IPS DF 6.9 (cell line): ENCODE data around the gene NRROS.

Source experiments
- DNase-seq: peaks from one replicate; pipeline ENCODE4 v3.0.0-alpha.2; 2013; ENCODE audit warnings: low read depth, low spot score
- H3K27ac ChIP-seq: one replicate; pipeline ENCODE4 v1.5.1; 2013; ENCODE audit warnings: low read length, control low read depth
- H3K27me3 ChIP-seq: 2 replicates; pipeline ENCODE4 v1.6.1; 2013; ENCODE audit warnings: mild to moderate bottlenecking, low read length; ENCODE audit not compliant: control insufficient read depth, insufficient read depth
- H3K36me3 ChIP-seq: 2 replicates; pipeline ENCODE4 v1.6.1; 2013; ENCODE audit warnings: low read length; ENCODE audit not compliant: control insufficient read depth, insufficient read depth
- H3K4me1 ChIP-seq: 2 replicates; pipeline ENCODE4 v1.6.1; 2013; ENCODE audit warnings: low read length; ENCODE audit not compliant: control insufficient read depth, insufficient read depth
- H3K4me3 ChIP-seq: 2 replicates; pipeline ENCODE4 v1.5.1; 2013; ENCODE audit warnings: mild to moderate bottlenecking, low read length
- H3K9me3 ChIP-seq: 2 replicates; pipeline ENCODE4 v1.6.1; 2013; ENCODE audit warnings: low read length, inconsistent platforms; ENCODE audit not compliant: control insufficient read depth, insufficient read depth
- WGBS: extraction: QIAGEN DNeasy Blood & Tissue Kit; methylation state at CpG from one replicate; pipeline ENCODE4 v1.1.7; 2013; ENCODE audit warnings: mixed read lengths, missing lambda C conversion rate; ENCODE audit not compliant: insufficient read length, insufficient coverage; 5-methylcytosine and 5-hydroxymethylcytosine counted together

NRROS gene

GRCh38 chr3:196645897-196646665, 6.6 kb downstream of the NRROS start:
- H3K4me1 ChIP-seq = peaks cover 5% of the 10 kb centered on the region
- no CpG with 5 or more reads among the region's 21 CpGs for WGBS
- H3K4me3 ChIP-seq = no peak overlapping the region
- H3K36me3 ChIP-seq = no peaks in the 10 kb centered on the region
- no peaks in the 10 kb centered on the region for H3K27me3 ChIP-seq
- no peak overlapping the region for H3K27ac ChIP-seq
- no peaks in the 10 kb centered on the region for H3K9me3 ChIP-seq
- DNase-seq = no peak

- no peak for DNase-seq
- 100% methylated on average over 2 of the region's 17 CpGs for WGBS
- no peak overlapping the region for H3K27ac ChIP-seq
- H3K36me3 ChIP-seq = no peaks in the 10 kb centered on the region
- H3K4me1 ChIP-seq = peaks cover 5% of the 10 kb centered on the region
- H3K9me3 ChIP-seq = no peaks in the 10 kb centered on the region
- H3K4me3 ChIP-seq = no peak overlapping the region
- no peaks in the 10 kb centered on the region for H3K27me3 ChIP-seq
These were observed 7.2 kb downstream of the NRROS start for GRCh38 chr3:196646666-196647216.

- DNase-seq = no peak
- no peaks in the 10 kb centered on the region for H3K27me3 ChIP-seq
- H3K9me3 ChIP-seq = no peaks in the 10 kb centered on the region
- no peak overlapping the region for H3K4me3 ChIP-seq
- no peak overlapping the region for H3K27ac ChIP-seq
- no peaks in the 10 kb centered on the region for H3K36me3 ChIP-seq
- WGBS = no CpG with 5 or more reads among the region's 6 CpGs
- H3K4me1 ChIP-seq = peaks cover 5% of the 10 kb centered on the region
These were observed 11.3 kb downstream of the NRROS start for GRCh38 chr3:196650740-196651311.

GRCh38 chr3:196651819-196652218, 12.3 kb downstream of the NRROS start:
- H3K4me3 ChIP-seq = no peak overlapping the region
- DNase-seq = no peak
- WGBS = no CpG with 5 or more reads among the region's 3 CpGs
- H3K27me3 ChIP-seq = no peaks in the 10 kb centered on the region
- H3K9me3 ChIP-seq = no peaks in the 10 kb centered on the region
- peaks cover 2% of the 10 kb centered on the region; the same call in 1 of the 2 replicates for H3K4me1 ChIP-seq
- no peak overlapping the region for H3K27ac ChIP-seq
- H3K36me3 ChIP-seq = no peaks in the 10 kb centered on the region

GRCh38 chr3:196652961-196653795, 13.7 kb downstream of the NRROS start:
- H3K27ac ChIP-seq = no peak overlapping the region
- H3K4me1 ChIP-seq = peaks cover 2% of the 10 kb centered on the region; the same call in 1 of the 2 replicates
- H3K9me3 ChIP-seq = no peaks in the 10 kb centered on the region
- no peak for DNase-seq
- no peaks in the 10 kb centered on the region for H3K27me3 ChIP-seq
- H3K4me3 ChIP-seq = no peak overlapping the region
- WGBS = no CpG with 5 or more reads among the region's 15 CpGs
- H3K36me3 ChIP-seq = no peaks in the 10 kb centered on the region

GRCh38 chr3:196654006-196654734, 14.7 kb downstream of the NRROS start:
- DNase-seq = no peak
- no CpG with 5 or more reads among the region's 12 CpGs for whole genome bisulfite sequencing
- Histone ChIP-seq H3K27ac (no peak overlapping the region), H3K9me3 (no peaks in the 10 kb centered on the region), H3K27me3 (no peaks in the 10 kb centered on the region), H3K4me1 (no peaks in the 10 kb centered on the region; the same call in 1 of the 2 replicates), H3K4me3 (no peak overlapping the region), H3K36me3 (no peaks in the 10 kb centered on the region)

GRCh38 chr3:196654735-196655090, 15.2 kb downstream of the NRROS start:
- no CpG with 5 or more reads among the region's 7 CpGs for WGBS
- no peak overlapping the region for H3K4me3 ChIP-seq
- no peaks in the 10 kb centered on the region for H3K27me3 ChIP-seq
- no peaks in the 10 kb centered on the region; the same call in 1 of the 2 replicates for H3K4me1 ChIP-seq
- DNase-seq = no peak
- no peaks in the 10 kb centered on the region for H3K9me3 ChIP-seq
- H3K27ac ChIP-seq = no peak overlapping the region
- H3K36me3 ChIP-seq = no peaks in the 10 kb centered on the region; the same call in 1 of the 2 replicates

GRCh38 chr3:196655496-196655895, 16.0 kb downstream of the NRROS start:
- H3K4me3 ChIP-seq = no peak overlapping the region
- H3K36me3 ChIP-seq = no peaks in the 10 kb centered on the region; the same call in 1 of the 2 replicates
- no CpG with 5 or more reads among the region's 12 CpGs for WGBS

GRCh38 chr3:196656213-196656612, 16.7 kb downstream of the NRROS start:
- Histone ChIP-seq H3K36me3 (no peaks in the 10 kb centered on the region; the same call in 1 of the 2 replicates), H3K9me3 (no peaks in the 10 kb centered on the region), H3K4me3 (no peak overlapping the region), H3K4me1 (no peaks in the 10 kb centered on the region; the same call in 1 of the 2 replicates), H3K27me3 (no peaks in the 10 kb centered on the region), H3K27ac (no peak overlapping the region)
- no CpG with 5 or more reads among the region's 5 CpGs for WGBS
- no peak for DNase-seq

More at GRCh38 chr3:196655496-196655895, 16.0 kb downstream of the NRROS start:
- no peaks in the 10 kb centered on the region for H3K9me3 ChIP-seq
- no peak for DNase-seq
- H3K4me1 ChIP-seq = no peaks in the 10 kb centered on the region; the same call in 1 of the 2 replicates
- no peaks in the 10 kb centered on the region for H3K27me3 ChIP-seq
- no peak overlapping the region for H3K27ac ChIP-seq
